Measurements from ENCODE around the gene PRKN.

- TF ChIP-seq POLR2A (IDR thresholded peaks at IDR 0.05; ENCODE audit: low read depth, low read length) (no peak), CTCF (IDR thresholded peaks at IDR 0.05; ENCODE audit: extremely low read depth in 1 of 2, insufficient read depth in 1 of 2, low read depth in 1 of 2, low read length in 2 of 2) (no peak), MYC (IDR thresholded peaks at IDR 0.05; ENCODE audit: low read depth, low read length) (no peak), FOS (IDR thresholded peaks at IDR 0.05; ENCODE audit: borderline replicate concordance, insufficient read depth, low read length) (no peak), JUN (IDR thresholded peaks at IDR 0.05; ENCODE audit: borderline replicate concordance, insufficient read depth, insufficient read length, low read depth) (no peak)
Observed at GRCh38 chr6:161361529-161361928, 1366.0 kb downstream of the PRKN start.

Data from endothelial cell of umbilical vein (primary cell).